Neural progenitor cell (in vitro differentiated cells): Measurements from ENCODE around the gene KLRF1.

Source experiments
- EZH2 ChIP-seq: fragments of 200-600 bp; sonication (generic); IDR thresholded peaks from 2 replicates; pipeline ENCODE4 v1.6.1; 2017; ENCODE audit warnings: antibody characterized with exemption, mild to moderate bottlenecking, moderate library complexity
- TF ChIP-seq, protein P1 (sequence below): fragments of 200-600 bp; sonication (generic); IDR thresholded peaks from 2 replicates; pipeline ENCODE4 v1.5.1; 2017; ENCODE audit warnings: antibody characterized with exemption, mild to moderate bottlenecking

DNA sequence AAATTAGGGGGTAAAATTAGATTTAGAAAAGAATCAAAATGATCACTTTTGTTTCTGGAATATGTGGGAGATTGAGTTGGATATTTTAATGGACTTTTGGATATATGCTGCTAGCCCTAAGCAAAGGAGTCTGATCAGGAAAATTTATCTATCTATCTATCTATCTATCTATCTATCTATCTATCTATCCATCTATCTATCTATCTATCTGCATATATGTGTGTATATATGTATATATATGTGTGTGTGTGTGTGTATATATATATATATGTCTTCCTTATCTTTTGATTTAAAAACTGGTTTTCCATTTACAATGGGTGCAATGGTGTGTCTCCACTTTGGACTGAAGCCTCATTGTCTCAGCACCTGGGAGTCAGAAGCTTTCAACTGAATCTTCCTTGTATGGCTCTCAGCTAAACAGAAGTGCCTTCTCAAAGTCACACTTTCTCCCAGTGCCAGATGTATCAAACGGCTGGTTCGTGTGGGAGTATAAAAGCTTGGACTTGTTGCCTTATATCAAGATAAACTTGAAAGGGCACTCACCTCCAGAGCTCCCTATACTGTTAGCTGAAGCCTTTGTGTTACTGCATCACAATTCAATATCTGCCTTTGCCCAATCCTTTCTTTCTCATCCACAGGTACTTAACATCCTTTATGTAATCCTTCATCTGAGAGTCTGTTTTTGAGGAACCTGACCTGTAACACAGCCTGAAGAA lies 34.9 kb upstream of the KLRF1 start:
- TF ChIP-seq EZH2, result no peak
- TF ChIP-seq, protein P1, sequence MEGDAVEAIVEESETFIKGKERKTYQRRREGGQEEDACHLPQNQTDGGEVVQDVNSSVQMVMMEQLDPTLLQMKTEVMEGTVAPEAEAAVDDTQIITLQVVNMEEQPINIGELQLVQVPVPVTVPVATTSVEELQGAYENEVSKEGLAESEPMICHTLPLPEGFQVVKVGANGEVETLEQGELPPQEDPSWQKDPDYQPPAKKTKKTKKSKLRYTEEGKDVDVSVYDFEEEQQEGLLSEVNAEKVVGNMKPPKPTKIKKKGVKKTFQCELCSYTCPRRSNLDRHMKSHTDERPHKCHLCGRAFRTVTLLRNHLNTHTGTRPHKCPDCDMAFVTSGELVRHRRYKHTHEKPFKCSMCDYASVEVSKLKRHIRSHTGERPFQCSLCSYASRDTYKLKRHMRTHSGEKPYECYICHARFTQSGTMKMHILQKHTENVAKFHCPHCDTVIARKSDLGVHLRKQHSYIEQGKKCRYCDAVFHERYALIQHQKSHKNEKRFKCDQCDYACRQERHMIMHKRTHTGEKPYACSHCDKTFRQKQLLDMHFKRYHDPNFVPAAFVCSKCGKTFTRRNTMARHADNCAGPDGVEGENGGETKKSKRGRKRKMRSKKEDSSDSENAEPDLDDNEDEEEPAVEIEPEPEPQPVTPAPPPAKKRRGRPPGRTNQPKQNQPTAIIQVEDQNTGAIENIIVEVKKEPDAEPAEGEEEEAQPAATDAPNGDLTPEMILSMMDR, result no peak
